ENCODE data around the gene PACRG. TPM values are rescaled to one million over a fixed set of nuclear protein-coding genes. Genes with fewer than 3 reads are reported as not detected.
"Not testable (repeated sequence)": the region's sequence is repeated elsewhere in the genome, so short reads cannot be mapped to it uniquely, and the experiment has no call there.

Gene PACRG
- total RNA-seq, 3 donors from 2014 or later: 0.64 to 6.4 (median 4.6) TPM

DNA sequence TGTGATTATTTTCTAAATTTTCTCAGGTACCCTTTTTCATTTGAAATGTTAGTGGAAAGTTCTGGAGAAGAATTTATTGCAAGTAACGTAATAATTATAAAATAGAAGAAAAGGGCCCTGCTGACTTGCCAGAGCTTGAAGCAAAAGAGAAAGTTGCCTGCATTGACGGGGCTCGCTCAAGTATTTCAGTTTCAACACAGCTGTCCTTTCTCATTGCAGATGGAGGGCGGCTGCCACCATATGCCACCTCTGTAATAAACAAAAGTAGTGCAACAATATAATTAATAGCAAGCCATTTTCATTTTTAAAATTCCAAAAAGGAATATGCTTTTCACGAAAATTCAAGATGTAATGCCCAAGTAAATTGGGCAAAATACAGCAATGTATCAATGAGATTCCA lies 246.2 kb downstream of the PACRG start:
- Histone ChIP-seq H3K4me1 (no peaks in the 10 kb centered on the region), H3K9me3 (no peaks in the 10 kb centered on the region), H3K4me3 (no peak overlapping the region), H3K36me3 (no peaks in the 10 kb centered on the region), H3K27ac (no peak overlapping the region), H3K27me3 (no peaks in the 10 kb centered on the region)
- intact Hi-C loops (cut with DNase I; ENCODE audit: low total_unique reads): no loop called here
- no peak for TF ChIP-seq POLR2A (IDR thresholded peaks at IDR 0.05)
- DNase-seq (ENCODE audit: low spot score in 2 of 2): no peak

- no peak for DNase-seq (ENCODE audit: low spot score in 2 of 2)
- Histone ChIP-seq H3K27ac (no peak overlapping the region), H3K27me3 (no peaks in the 10 kb centered on the region), H3K4me1 (no peaks in the 10 kb centered on the region), H3K4me3 (no peak overlapping the region), H3K36me3 (no peaks in the 10 kb centered on the region), H3K9me3 (no peaks in the 10 kb centered on the region)
- TF ChIP-seq CTCF (IDR thresholded peaks at IDR 0.05): no peak
- TF ChIP-seq POLR2A (IDR thresholded peaks at IDR 0.05): no peak
- no peak for TF ChIP-seq POLR2AphosphoS5 (IDR thresholded peaks at IDR 0.05)
- intact Hi-C loops (cut with DNase I; ENCODE audit: low total_unique reads): no loop called here
These were observed 246.9 kb downstream of the PACRG start for GRCh38 chr6:162974685-162975084.

DNA sequence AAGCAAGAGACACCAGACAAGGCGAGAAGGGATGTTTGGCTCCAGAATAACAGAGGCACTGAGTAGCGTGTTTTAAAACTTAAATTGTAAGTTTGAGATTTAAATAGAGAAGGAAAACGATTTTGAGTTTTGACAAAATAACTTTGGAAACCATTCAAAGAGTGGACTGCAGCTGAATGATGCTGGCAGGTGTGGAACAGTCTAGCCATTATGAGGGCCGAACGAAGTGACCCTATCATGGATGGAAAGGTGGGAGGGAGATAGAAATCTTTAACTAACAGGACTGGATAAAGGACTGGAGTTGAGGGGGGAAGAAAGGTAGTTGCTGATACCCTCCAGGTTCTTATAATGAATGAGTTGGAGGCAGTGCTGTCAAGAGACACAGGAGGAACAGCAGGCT lies 248.4 kb downstream of the PACRG start:
- intact Hi-C loops (cut with DNase I; ENCODE audit: low total_unique reads): no loop called here
- TF ChIP-seq POLR2AphosphoS5 (IDR thresholded peaks at IDR 0.05) (no peak), POLR2A (IDR thresholded peaks at IDR 0.05) (no peak), CTCF (IDR thresholded peaks at IDR 0.05) (no peak)
- Histone ChIP-seq H3K27ac (no peak overlapping the region), H3K4me3 (no peak overlapping the region), H3K4me1 (no peaks in the 10 kb centered on the region), H3K27me3 (no peaks in the 10 kb centered on the region), H3K9me3 (no peaks in the 10 kb centered on the region), H3K36me3 (no peaks in the 10 kb centered on the region)
- DNase-seq (ENCODE audit: low spot score in 2 of 2): no peak

- H3K27me3 ChIP-seq; intact Hi-C loops (cut with DNase I; ENCODE audit: low total_unique reads): not testable (repeated sequence)
These were observed 255.5 kb downstream of the PACRG start for GRCh38 chr6:162983234-162983633.

DNA sequence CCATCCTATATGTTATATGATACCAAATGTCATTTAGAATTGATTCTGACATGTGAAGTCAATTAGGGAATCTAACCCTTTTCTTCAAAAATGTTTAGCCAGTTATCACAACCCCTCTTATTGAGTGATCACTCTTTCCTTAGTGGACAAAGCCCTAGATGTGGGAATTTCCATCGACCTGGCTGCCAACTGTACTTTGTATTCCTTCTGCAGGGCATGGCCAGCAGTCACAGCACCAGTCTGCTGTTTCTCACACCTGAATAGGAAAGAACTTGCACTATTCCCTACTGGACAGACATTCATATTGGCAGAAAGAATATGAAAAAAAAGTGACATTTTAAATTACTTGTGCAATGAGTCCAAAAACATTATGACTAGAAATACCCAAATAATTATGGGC lies 271.0 kb downstream of the PACRG start:
- Histone ChIP-seq H3K27me3 (no peaks in the 10 kb centered on the region), H3K4me1 (no peaks in the 10 kb centered on the region), H3K9me3 (no peaks in the 10 kb centered on the region), H3K36me3 (no peaks in the 10 kb centered on the region), H3K4me3 (no peak overlapping the region), H3K27ac (no peak overlapping the region)
- no peak for DNase-seq (ENCODE audit: low spot score in 2 of 2)
- TF ChIP-seq POLR2A (IDR thresholded peaks at IDR 0.05) (no peak), POLR2AphosphoS5 (IDR thresholded peaks at IDR 0.05) (no peak), CTCF (IDR thresholded peaks at IDR 0.05) (no peak)
- intact Hi-C loops (cut with DNase I; ENCODE audit: low total_unique reads): no loop called here

More at GRCh38 chr6:162983234-162983633, 255.5 kb downstream of the PACRG start:
- not testable (repeated sequence) for H3K4me1 ChIP-seq; H3K36me3 ChIP-seq; H3K27ac ChIP-seq; DNase-seq (ENCODE audit: low spot score in 2 of 2); H3K4me3 ChIP-seq
- peaks cover 0 to 27% of the 10 kb centered on the region in 2 donors for H3K9me3 ChIP-seq

- DNase-seq (ENCODE audit: low spot score in 2 of 2): no peak
- Histone ChIP-seq H3K27me3 (no peaks in the 10 kb centered on the region), H3K9me3 (no peaks in the 10 kb centered on the region), H3K4me1 (no peaks in the 10 kb centered on the region), H3K36me3 (no peaks in the 10 kb centered on the region), H3K4me3 (no peak overlapping the region), H3K27ac (no peak overlapping the region)
- intact Hi-C loops (cut with DNase I; ENCODE audit: low total_unique reads): no loop called here
- TF ChIP-seq POLR2AphosphoS5 (IDR thresholded peaks at IDR 0.05) (no peak), CTCF (IDR thresholded peaks at IDR 0.05) (no peak), POLR2A (IDR thresholded peaks at IDR 0.05) (no peak)
These were observed 272.0 kb downstream of the PACRG start for GRCh38 chr6:162999575-163000285.
